Measurements from ENCODE around the gene CES2.
"Not testable (repeated sequence)": the region's sequence is repeated elsewhere in the genome, so short reads cannot be mapped to it uniquely, and the experiment has no call there.

CES2 gene

DNA sequence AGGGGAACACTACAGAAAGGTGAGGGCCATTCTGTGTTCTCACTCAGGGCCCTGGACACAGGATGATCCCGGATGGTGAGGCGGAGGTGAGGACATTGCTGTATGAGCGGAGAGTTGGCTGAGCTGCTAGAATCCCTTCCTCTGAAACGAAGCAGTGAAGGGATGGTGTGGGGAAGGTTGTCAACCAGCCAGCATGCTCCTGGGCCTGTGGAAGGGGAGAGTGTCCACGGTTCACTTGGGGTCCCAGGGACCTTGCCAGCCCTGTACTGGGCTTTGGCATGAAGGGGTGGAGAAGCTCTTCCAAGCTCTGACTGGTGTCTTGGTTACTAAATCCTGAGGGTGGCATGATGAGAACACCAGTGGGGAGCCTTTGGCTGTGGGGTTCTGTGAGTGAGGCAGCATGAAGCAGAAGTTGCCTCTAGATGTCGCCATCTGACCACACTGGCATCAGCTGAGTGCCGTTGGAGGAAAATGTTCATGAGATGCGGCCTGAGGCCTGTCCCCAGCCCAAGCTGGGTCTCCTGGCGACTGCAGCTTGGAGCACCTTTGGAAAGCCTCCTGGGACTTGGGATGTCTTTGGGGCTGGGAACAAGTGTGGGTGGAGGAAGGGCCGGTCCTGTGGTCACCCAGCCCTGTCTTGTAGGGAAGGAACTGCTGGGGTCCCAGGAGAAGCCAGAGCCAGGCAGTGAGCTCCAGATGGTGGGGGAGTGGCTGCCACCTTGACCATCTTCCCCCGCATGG, 40.2 kb upstream of the CES2 start:
- peak overlapping the region in 1 of 2 donors; percentile 4 for H3K9ac ChIP-seq (ENCODE audit: low read depth in 1 of 2, low read length in 2 of 2)

DNA sequence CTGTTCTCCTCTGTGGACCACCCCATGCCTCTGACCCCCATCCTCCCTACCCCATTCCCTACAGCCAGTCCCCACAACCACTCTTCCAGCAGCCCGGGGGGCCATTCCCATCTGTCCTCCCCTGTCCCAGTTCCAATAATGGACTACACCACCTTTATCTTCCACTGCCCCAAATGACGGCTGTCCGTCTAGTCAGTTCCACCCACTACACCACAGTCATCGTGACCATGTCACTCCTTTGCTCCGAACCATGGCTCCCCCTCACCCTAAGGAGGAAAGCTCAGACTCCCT, 39.7 kb upstream of the CES2 start:
- no peaks in the 10 kb centered on the region for H3K9me3 ChIP-seq (ENCODE audit: control insufficient read depth in 1 of 2, low read length in 2 of 2)
- peak overlapping the region in 1 of 2 donors; percentile 4 for H3K9ac ChIP-seq (ENCODE audit: low read depth in 1 of 2, low read length in 2 of 2)
- no peak overlapping the region for H3K27ac ChIP-seq (ENCODE audit: low read depth, low read length)
- H3K27me3 ChIP-seq (ENCODE audit: control insufficient read depth in 1 of 2, insufficient read depth in 2 of 2, low read length in 2 of 2), result no peaks in the 10 kb centered on the region
- H3K36me3 ChIP-seq (ENCODE audit: control insufficient read depth in 1 of 2, insufficient read depth in 2 of 2, low read length in 2 of 2), result no peaks in the 10 kb centered on the region
- H3K4me3 ChIP-seq (ENCODE audit: low read depth in 1 of 2, low read length in 2 of 2), result no peak overlapping the region
- peaks cover 40 to 42% of the 10 kb centered on the region in 2 donors for H3K4me1 ChIP-seq (ENCODE audit: control insufficient read depth in 1 of 2, insufficient read depth in 2 of 2, low read length in 2 of 2)

More for the DNA sequence above, 40.2 kb upstream of the CES2 start:
- Histone ChIP-seq H3K9me3 (ENCODE audit: control insufficient read depth in 1 of 2, low read length in 2 of 2) (no peaks in the 10 kb centered on the region), H3K27me3 (ENCODE audit: control insufficient read depth in 1 of 2, insufficient read depth in 2 of 2, low read length in 2 of 2) (no peaks in the 10 kb centered on the region), H3K4me3 (ENCODE audit: low read depth in 1 of 2, low read length in 2 of 2) (no peak overlapping the region), H3K27ac (ENCODE audit: low read depth, low read length) (no peak overlapping the region), H3K36me3 (ENCODE audit: control insufficient read depth in 1 of 2, insufficient read depth in 2 of 2, low read length in 2 of 2) (no peaks in the 10 kb centered on the region), H3K4me1 (ENCODE audit: control insufficient read depth in 1 of 2, insufficient read depth in 2 of 2, low read length in 2 of 2) (peaks cover 35 to 37% of the 10 kb centered on the region in 2 donors)

GRCh38 chr16:66895999-66896398, 39.3 kb upstream of the CES2 start:
- H3K4me1 ChIP-seq (ENCODE audit: control insufficient read depth in 1 of 2, insufficient read depth in 2 of 2, low read length in 2 of 2), result peaks cover 43 to 45% of the 10 kb centered on the region in 2 donors
- H3K36me3 ChIP-seq (ENCODE audit: control insufficient read depth in 1 of 2, insufficient read depth in 2 of 2, low read length in 2 of 2), result no peaks in the 10 kb centered on the region
- no peak overlapping the region for H3K27ac ChIP-seq (ENCODE audit: low read depth, low read length)
- no peaks in the 10 kb centered on the region for H3K27me3 ChIP-seq (ENCODE audit: control insufficient read depth in 1 of 2, insufficient read depth in 2 of 2, low read length in 2 of 2)
- H3K9me3 ChIP-seq (ENCODE audit: control insufficient read depth in 1 of 2, low read length in 2 of 2), result no peaks in the 10 kb centered on the region
- H3K9ac ChIP-seq (ENCODE audit: low read depth in 1 of 2, low read length in 2 of 2), result peak overlapping the region; percentile 4 to 48
- H3K4me3 ChIP-seq (ENCODE audit: low read depth in 1 of 2, low read length in 2 of 2), result no peak overlapping the region

DNA sequence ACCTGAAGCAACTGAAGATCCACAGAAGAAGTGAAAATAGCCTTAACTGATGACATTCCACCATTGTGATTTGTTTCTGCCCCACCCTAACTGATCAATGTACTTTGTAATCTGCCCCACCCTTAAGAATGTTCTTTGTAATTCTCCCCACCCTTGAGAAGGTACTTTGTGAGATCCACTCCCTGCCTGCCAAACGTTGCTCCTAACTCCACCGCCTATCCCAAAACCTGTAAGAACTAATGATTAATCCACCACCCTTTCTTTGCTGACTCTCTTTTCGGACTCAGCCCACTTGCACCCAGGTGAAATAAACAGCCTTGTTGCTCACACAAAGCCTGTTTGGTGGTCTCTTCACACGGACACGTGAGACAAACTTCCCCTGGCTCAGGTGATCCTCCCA, 38.6 kb upstream of the CES2 start:
- peaks cover 45 to 51% of the 10 kb centered on the region in 2 donors for H3K4me1 ChIP-seq (ENCODE audit: control insufficient read depth in 1 of 2, insufficient read depth in 2 of 2, low read length in 2 of 2)

GRCh38 chr16:66898207-66898606, 37.1 kb upstream of the CES2 start:
- no peak overlapping the region for H3K9ac ChIP-seq (ENCODE audit: low read depth in 1 of 2, low read length in 2 of 2)
- H3K27ac ChIP-seq (ENCODE audit: low read depth, low read length), result no peak overlapping the region
- no peaks in the 10 kb centered on the region for H3K36me3 ChIP-seq (ENCODE audit: control insufficient read depth in 1 of 2, insufficient read depth in 2 of 2, low read length in 2 of 2)
- H3K9me3 ChIP-seq (ENCODE audit: control insufficient read depth in 1 of 2, low read length in 2 of 2), result no peaks in the 10 kb centered on the region
- H3K4me1 ChIP-seq (ENCODE audit: control insufficient read depth in 1 of 2, insufficient read depth in 2 of 2, low read length in 2 of 2), result peaks cover 48 to 53% of the 10 kb centered on the region in 2 donors
- no peaks in the 10 kb centered on the region for H3K27me3 ChIP-seq (ENCODE audit: control insufficient read depth in 1 of 2, insufficient read depth in 2 of 2, low read length in 2 of 2)
- H3K4me3 ChIP-seq (ENCODE audit: low read depth in 1 of 2, low read length in 2 of 2), result no peak overlapping the region

More for the DNA sequence above, 38.6 kb upstream of the CES2 start:
- not testable (repeated sequence) for H3K27me3 ChIP-seq (ENCODE audit: control insufficient read depth in 1 of 2, insufficient read depth in 2 of 2, low read length in 2 of 2); H3K27ac ChIP-seq (ENCODE audit: low read depth, low read length); H3K36me3 ChIP-seq (ENCODE audit: control insufficient read depth in 1 of 2, insufficient read depth in 2 of 2, low read length in 2 of 2); H3K4me3 ChIP-seq (ENCODE audit: low read depth in 1 of 2, low read length in 2 of 2); H3K9me3 ChIP-seq (ENCODE audit: control insufficient read depth in 1 of 2, low read length in 2 of 2)
- H3K9ac ChIP-seq (ENCODE audit: low read depth in 1 of 2, low read length in 2 of 2), result peak overlapping the region in 1 of 2 donors; percentile 54

DNA sequence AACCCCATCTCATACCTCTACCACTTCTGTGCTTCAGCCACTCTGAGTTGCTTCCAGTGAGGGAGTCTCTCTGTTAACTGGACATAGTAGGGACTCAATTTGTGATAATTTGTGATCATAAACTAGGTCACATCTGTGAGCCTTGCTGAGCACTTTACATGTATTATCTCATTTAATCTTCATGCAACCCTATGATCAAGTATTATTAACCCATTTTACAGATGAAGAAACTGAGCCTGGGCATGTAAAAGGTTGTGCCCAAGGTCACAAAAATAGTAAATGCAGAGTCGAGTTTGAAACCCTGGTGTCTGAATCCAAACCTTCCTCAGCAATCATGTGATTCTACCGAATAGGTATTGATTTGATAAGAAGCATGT, 36.4 kb upstream of the CES2 start:
- Histone ChIP-seq H3K4me1 (ENCODE audit: control insufficient read depth in 1 of 2, insufficient read depth in 2 of 2, low read length in 2 of 2) (peaks cover 52 to 59% of the 10 kb centered on the region in 2 donors), H3K27ac (ENCODE audit: low read depth, low read length) (no peak overlapping the region), H3K4me3 (ENCODE audit: low read depth in 1 of 2, low read length in 2 of 2) (no peak overlapping the region), H3K9me3 (ENCODE audit: control insufficient read depth in 1 of 2, low read length in 2 of 2) (no peaks in the 10 kb centered on the region), H3K9ac (ENCODE audit: low read depth in 1 of 2, low read length in 2 of 2) (no peak overlapping the region), H3K36me3 (ENCODE audit: control insufficient read depth in 1 of 2, insufficient read depth in 2 of 2, low read length in 2 of 2) (no peaks in the 10 kb centered on the region), H3K27me3 (ENCODE audit: control insufficient read depth in 1 of 2, insufficient read depth in 2 of 2, low read length in 2 of 2) (no peaks in the 10 kb centered on the region)

DNA sequence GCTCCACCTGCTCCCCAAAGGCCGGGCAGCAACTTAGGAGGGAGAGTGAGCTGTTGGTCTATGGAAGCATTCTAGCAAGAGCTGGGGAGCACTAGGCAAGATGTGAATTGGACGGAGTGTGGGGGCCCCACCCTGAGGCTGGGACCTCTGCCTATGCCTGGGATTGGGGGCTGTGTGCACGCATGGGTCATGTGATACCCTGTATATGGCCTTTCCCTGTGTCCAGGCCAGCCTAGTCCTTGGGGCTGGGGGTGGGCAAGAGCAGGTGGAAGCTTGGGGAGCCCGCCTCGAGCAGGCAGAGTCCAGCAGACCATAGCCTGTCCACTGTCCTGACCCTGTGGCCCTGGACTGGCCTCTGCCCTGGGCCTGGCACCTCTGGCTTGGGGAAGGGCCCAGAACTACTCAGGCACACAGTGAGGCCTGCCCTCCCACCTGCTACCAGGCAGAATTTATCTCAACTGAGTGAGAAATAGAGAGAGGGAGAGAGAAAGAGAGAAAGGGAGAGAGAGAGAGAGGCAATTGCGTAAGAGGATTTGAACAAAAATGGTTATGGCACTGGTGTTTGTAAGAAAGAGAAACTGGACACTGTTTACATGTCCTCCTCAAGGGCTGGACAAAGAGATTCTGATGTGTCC, 35.9 kb upstream of the CES2 start:
- Histone ChIP-seq H3K9ac (ENCODE audit: low read depth in 1 of 2, low read length in 2 of 2) (peak overlapping the region; percentile 34 to 70), H3K4me1 (ENCODE audit: control insufficient read depth in 1 of 2, insufficient read depth in 2 of 2, low read length in 2 of 2) (peaks cover 57 to 64% of the 10 kb centered on the region in 2 donors), H3K36me3 (ENCODE audit: control insufficient read depth in 1 of 2, insufficient read depth in 2 of 2, low read length in 2 of 2) (no peaks in the 10 kb centered on the region), H3K9me3 (ENCODE audit: control insufficient read depth in 1 of 2, low read length in 2 of 2) (no peaks in the 10 kb centered on the region), H3K27me3 (ENCODE audit: control insufficient read depth in 1 of 2, insufficient read depth in 2 of 2, low read length in 2 of 2) (no peaks in the 10 kb centered on the region), H3K27ac (ENCODE audit: low read depth, low read length) (peak overlapping the region; percentile 83), H3K4me3 (ENCODE audit: low read depth in 1 of 2, low read length in 2 of 2) (no peak overlapping the region)

GRCh38 chr16:66899945-66900710, 35.2 kb upstream of the CES2 start:
- no peaks in the 10 kb centered on the region for H3K9me3 ChIP-seq (ENCODE audit: control insufficient read depth in 1 of 2, low read length in 2 of 2)
- H3K27ac ChIP-seq (ENCODE audit: low read depth, low read length), result peak overlapping the region; percentile 83
- peak overlapping the region; percentile 70 to 78 for H3K9ac ChIP-seq (ENCODE audit: low read depth in 1 of 2, low read length in 2 of 2)
- no peaks in the 10 kb centered on the region for H3K36me3 ChIP-seq (ENCODE audit: control insufficient read depth in 1 of 2, insufficient read depth in 2 of 2, low read length in 2 of 2)
- H3K4me3 ChIP-seq (ENCODE audit: low read depth in 1 of 2, low read length in 2 of 2), result peak overlapping the region; percentile 29 to 45
- no peaks in the 10 kb centered on the region for H3K27me3 ChIP-seq (ENCODE audit: control insufficient read depth in 1 of 2, insufficient read depth in 2 of 2, low read length in 2 of 2)
- H3K4me1 ChIP-seq (ENCODE audit: control insufficient read depth in 1 of 2, insufficient read depth in 2 of 2, low read length in 2 of 2), result peaks cover 62 to 71% of the 10 kb centered on the region in 2 donors

DNA sequence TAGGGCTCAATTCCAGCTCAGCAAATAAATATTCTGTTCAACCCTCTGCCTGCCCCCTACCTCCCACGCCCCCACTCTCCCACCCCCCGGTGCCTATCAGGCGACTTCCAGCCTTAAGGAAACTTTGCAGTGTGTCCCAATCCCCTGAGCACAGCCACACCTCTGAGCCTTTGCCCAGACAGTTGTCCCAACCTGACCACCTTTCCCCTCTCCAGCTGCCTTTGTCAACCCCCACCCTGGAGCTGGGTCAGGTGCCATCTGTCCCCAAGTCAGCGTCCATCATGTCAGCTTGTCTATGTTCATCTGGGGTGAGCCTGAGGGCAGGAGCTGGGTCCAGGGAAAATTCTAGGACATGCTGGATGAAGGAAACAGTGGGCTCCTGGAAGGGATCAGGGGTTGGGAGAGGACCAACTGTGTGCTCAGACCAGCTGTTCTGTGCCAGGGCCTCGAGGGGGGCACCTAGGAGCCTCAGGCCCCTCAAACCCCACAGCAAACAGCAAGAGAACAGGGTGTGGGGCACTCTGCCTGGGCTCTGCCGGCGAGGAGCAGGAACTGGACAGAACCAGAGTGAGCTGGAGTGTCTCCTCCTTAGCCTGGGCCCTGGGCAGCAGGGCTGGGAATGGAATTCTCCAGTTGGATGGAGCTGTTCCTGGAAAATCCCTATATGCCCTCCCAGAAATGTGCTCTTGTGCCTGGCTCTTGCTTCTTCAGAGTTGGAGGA, 34.4 kb upstream of the CES2 start:
- H3K27me3 ChIP-seq (ENCODE audit: control insufficient read depth in 1 of 2, insufficient read depth in 2 of 2, low read length in 2 of 2), result no peaks in the 10 kb centered on the region
- H3K9ac ChIP-seq (ENCODE audit: low read depth in 1 of 2, low read length in 2 of 2), result peak overlapping the region in 1 of 2 donors; percentile 70
- no peaks in the 10 kb centered on the region for H3K9me3 ChIP-seq (ENCODE audit: control insufficient read depth in 1 of 2, low read length in 2 of 2)
- H3K4me3 ChIP-seq (ENCODE audit: low read depth in 1 of 2, low read length in 2 of 2), result peak overlapping the region in 1 of 2 donors; percentile 45
- peaks cover 63 to 72% of the 10 kb centered on the region in 2 donors for H3K4me1 ChIP-seq (ENCODE audit: control insufficient read depth in 1 of 2, insufficient read depth in 2 of 2, low read length in 2 of 2)
- H3K27ac ChIP-seq (ENCODE audit: low read depth, low read length), result peak overlapping the region; percentile 71
- H3K36me3 ChIP-seq (ENCODE audit: control insufficient read depth in 1 of 2, insufficient read depth in 2 of 2, low read length in 2 of 2), result no peaks in the 10 kb centered on the region

Data from duodenal mucosa (tissue), 2 donors.